GM23338 (cell line): Measurements from ENCODE around the gene EXOC4. TPM values are rescaled to one million over a fixed set of nuclear protein-coding genes. Genes with fewer than 3 reads are reported as not detected.

ENCODE experiments used
- ATAC-seq: fragments of 200-7000 bp; cut with Tn5 transposase; 3 replicates; pipeline ENCODE4 v1.9.1; 2020
- DNase-seq: peaks from one replicate; pipeline ENCODE4 v3.0.0-alpha.2; 2015; ENCODE audit warnings: low spot score
- H2AFZ ChIP-seq: fragments of 200-600 bp; sonication (generic); 2 replicates; pipeline ENCODE4 v1.8.0; 2016; ENCODE audit warnings: antibody characterized with exemption, mild to moderate bottlenecking, moderate library complexity
- H3F3A ChIP-seq: fragments of 200-600 bp; sonication (generic); replicated peaks from 2 replicates; pipeline ENCODE4 v1.8.0; 2017; ENCODE audit warnings: antibody characterized with exemption, mixed run types, low read depth
- H3K27ac ChIP-seq: fragments of 200-600 bp; sonication (generic); 2 replicates; pipeline ENCODE4 v1.6.1; 2016; ENCODE audit warnings: low read depth
- H3K27me3 ChIP-seq: fragments of 200-600 bp; sonication (generic); 2 replicates; pipeline ENCODE4 v1.8.0; 2016; ENCODE audit warnings: mild to moderate bottlenecking, mixed run types, moderate library complexity; ENCODE audit not compliant: insufficient read depth
- H3K36me3 ChIP-seq: fragments of 200-600 bp; sonication (generic); 2 replicates; pipeline ENCODE4 v1.8.0; 2016; ENCODE audit warnings: mild to moderate bottlenecking; ENCODE audit not compliant: insufficient read depth
- H3K4me1 ChIP-seq: fragments of 200-600 bp; sonication (generic); 2 replicates; pipeline ENCODE4 v1.8.0; 2016; ENCODE audit warnings: mild to moderate bottlenecking, moderate library complexity; ENCODE audit not compliant: insufficient read depth
- H3K4me2 ChIP-seq: fragments of 200-600 bp; sonication (generic); 2 replicates; pipeline ENCODE4 v1.7.1; 2017; ENCODE audit warnings: mixed run types
- H3K4me3 ChIP-seq: fragments of 200-600 bp; sonication (generic); 2 replicates; pipeline ENCODE4 v1.6.1; 2016; ENCODE audit warnings: mixed run types
- H3K79me2 ChIP-seq: fragments of 200-600 bp; sonication (generic); replicated peaks from 2 replicates; pipeline ENCODE4 v1.8.0; 2017; ENCODE audit warnings: mild to moderate bottlenecking; ENCODE audit not compliant: insufficient read depth
- H3K9me2 ChIP-seq: fragments of 200-600 bp; sonication (generic); 2 replicates; pipeline ENCODE4 v1.8.0; 2017; ENCODE audit not compliant: insufficient read depth
- H4K20me1 ChIP-seq: fragments of 200-600 bp; sonication (generic); replicated peaks from 2 replicates; pipeline ENCODE4 v1.8.0; 2017; ENCODE audit warnings: mild to moderate bottlenecking; ENCODE audit not compliant: insufficient read depth
- H3K27ac Mint-ChIP-seq: 2 replicates; pipeline ENCODE4 v1.8.0; 2020; ENCODE audit warnings: inconsistent platforms, mild to moderate bottlenecking, moderate library complexity, mixed read lengths
- H3K27me3 Mint-ChIP-seq: 3 replicates; pipeline ENCODE4 v1.8.0; 2022; ENCODE audit warnings: low read depth, mild to moderate bottlenecking, moderate library complexity, mixed read lengths, inconsistent platforms; ENCODE audit not compliant: insufficient read depth, poor library complexity
- H3K36me3 Mint-ChIP-seq: 3 replicates; pipeline ENCODE4 v1.8.0; 2021; ENCODE audit warnings: low read depth, mild to moderate bottlenecking, inconsistent platforms, moderate library complexity, mixed read lengths
- H3K4me1 Mint-ChIP-seq: 3 replicates; pipeline ENCODE4 v1.8.0; 2020; ENCODE audit warnings: mild to moderate bottlenecking, inconsistent platforms, mixed read lengths
- H3K4me3 Mint-ChIP-seq: 3 replicates; pipeline ENCODE4 v1.8.0; 2021; ENCODE audit warnings: moderate library complexity, mild to moderate bottlenecking, inconsistent platforms, mixed read lengths
- H3K9me3 Mint-ChIP-seq: 3 replicates; pipeline ENCODE4 v1.8.0; 2020; ENCODE audit warnings: moderate library complexity, mild to moderate bottlenecking, inconsistent platforms, mixed read lengths
- CTCF ChIP-seq, 2 experiments: fragments of 200-600 bp in 1 of 2; sonication (generic) in 1 of 2; conservative IDR thresholded peaks; 2 replicates each; pipeline versions ENCODE4 v1.5.1 to v1.6.1; 2016 to 2017; ENCODE audit warnings: antibody characterized with exemption in 2 of 2, low read depth in 2 of 2, mild to moderate bottlenecking in 2 of 2, moderate library complexity in 1 of 2
- EZH2 ChIP-seq: fragments of 200-600 bp; sonication (generic); IDR thresholded peaks from one replicate; pipeline ENCODE4 v1.8.0; 2017; ENCODE audit warnings: antibody characterized with exemption, mild to moderate bottlenecking, low read depth; ENCODE audit not compliant: unreplicated experiment
- NANOG ChIP-seq: IDR thresholded peaks from 2 replicates; pipeline ENCODE4 v1.6.1; 2016; ENCODE audit warnings: antibody characterized with exemption, borderline replicate concordance
- REST ChIP-seq: IDR thresholded peaks from one replicate; pipeline ENCODE4 v1.6.1; 2018; ENCODE audit warnings: antibody characterized with exemption; ENCODE audit not compliant: unreplicated experiment
- ZNF114 ChIP-seq: fragments of 250-450 bp; sonication (Bioruptor Pico); IDR thresholded peaks from 2 replicates; pipeline ENCODE4 v1.5.0; 2020; ENCODE audit warnings: mild to moderate bottlenecking, moderate library complexity
- ZNF331 ChIP-seq: fragments of 250-450 bp; sonication (Bioruptor Pico); IDR thresholded peaks from 2 replicates; pipeline ENCODE4 v1.5.0; 2020; ENCODE audit warnings: low read depth, mild to moderate bottlenecking, moderate library complexity
- ZNF462 ChIP-seq: fragments of 250-450 bp; sonication (Bioruptor Pico); IDR thresholded peaks from 2 replicates; pipeline ENCODE4 v1.5.0; 2020; ENCODE audit warnings: mild to moderate bottlenecking, moderate library complexity
- polyA plus RNA-seq: library from polyadenylated mRNA; unstranded; fragments of >200 nt; fragmentation: Nextera tagmentation; extraction: Ambion mirVana; gene quantifications from 2 replicates; pipeline ENCODE4 v1.2.1, GENCODE V29; 2016
- total RNA-seq: library from RNA; depleted of rRNA; stranded (reverse); fragments of >200 nt; shearing (Covaris generic); gene quantifications from 2 replicates; pipeline ENCODE4 v1.2.3, GENCODE V29; 2014

Gene EXOC4
- total and polyA plus RNA-seq, 2 experiments from 2014 or later = 37.5 to 52.7 TPM

GRCh38 chr7:133646472-133647315 is 393.8 kb downstream of the EXOC4 start (continued):
- TF ChIP-seq ZNF462 = no peak

- H2AFZ ChIP-seq = no peak overlapping the region
- no peaks in the 10 kb centered on the region for H3K79me2 ChIP-seq
- Mint-ChIP-seq H3K27me3 (no peaks in the 10 kb centered on the region), H3K4me3 (no peak overlapping the region), H3K36me3 (no peaks in the 10 kb centered on the region), H3K9me3 (no peaks in the 10 kb centered on the region), H3K27ac (no peak overlapping the region), H3K4me1 (peaks cover 25% of the 10 kb centered on the region)
- no peaks in the 10 kb centered on the region for H3K9me2 ChIP-seq
- TF ChIP-seq ZNF114 (CRISPR knock-in tag) (no peak), CTCF (conservative IDR thresholded peaks at IDR 0.05; ENCODE audit: low read depth in 2 of 2) (no peak), EZH2 (no peak), ZNF331 (CRISPR knock-in tag) (no peak), REST (no peak), NANOG (no peak)
- no peak overlapping the region for H3K27ac ChIP-seq
- H3K4me2 ChIP-seq = no peak overlapping the region
- ATAC-seq (no peak), DNase-seq (no peak)
- no peaks in the 10 kb centered on the region for H3F3A ChIP-seq
- H3K36me3 ChIP-seq = no peaks in the 10 kb centered on the region
- H3K27me3 ChIP-seq = no peaks in the 10 kb centered on the region
- H3K4me3 ChIP-seq = no peak overlapping the region
- no peaks in the 10 kb centered on the region for H4K20me1 ChIP-seq
- H3K4me1 ChIP-seq = peaks cover 15% of the 10 kb centered on the region
Observed at GRCh38 chr7:133649593-133649992, 396.7 kb downstream of the EXOC4 start.
